Neural crest cell (in vitro differentiated cells): ENCODE results near the gene ADAMTS5. TPM values are rescaled to one million over a fixed set of nuclear protein-coding genes. Genes with fewer than 3 reads are reported as not detected.

Experiments used
- DNase-seq: peaks from one replicate; pipeline ENCODE4 v3.0.0; 2021; ENCODE audit warnings: low read depth, mixed read lengths, low spot score
- H3K27ac Mint-ChIP-seq: one replicate; pipeline ENCODE4 v1.8.0; 2021; ENCODE audit warnings: mild to moderate bottlenecking, mixed read lengths; ENCODE audit not compliant: unreplicated experiment
- H3K27me3 Mint-ChIP-seq: 2 replicates; pipeline ENCODE4 v1.8.0; 2021; ENCODE audit warnings: low read depth, mild to moderate bottlenecking, mixed read lengths
- H3K36me3 Mint-ChIP-seq: 2 replicates; pipeline ENCODE4 v1.8.0; 2021; ENCODE audit warnings: low read depth, mild to moderate bottlenecking, mixed read lengths
- H3K4me1 Mint-ChIP-seq: 2 replicates; pipeline ENCODE4 v1.8.0; 2021; ENCODE audit warnings: mixed read lengths
- H3K4me3 Mint-ChIP-seq: one replicate; pipeline ENCODE4 v1.8.0; 2021; ENCODE audit warnings: mild to moderate bottlenecking, mixed read lengths
- H3K9me3 Mint-ChIP-seq: 2 replicates; pipeline ENCODE4 v1.8.0; 2021; ENCODE audit warnings: mixed read lengths
- CTCF ChIP-seq: fragments of 200-600 bp; sonication (generic); conservative IDR thresholded peaks from 2 replicates; pipeline ENCODE4 v1.5.0; 2021; ENCODE audit warnings: antibody characterized with exemption, mild to moderate bottlenecking
- total RNA-seq: library from RNA; stranded (reverse); gene quantifications from 2 replicates; pipeline ENCODE4 v1.2.1, GENCODE V29; 2021

The ADAMTS5 gene
- total RNA-seq, 1 donor from 2014 or later = 0.40 TPM

GRCh38 chr21:26956813-26957212 is 10.1 kb downstream of the ADAMTS5 start:
- TF ChIP-seq CTCF = no peak
- H3K9me3 Mint-ChIP-seq = no peaks in the 10 kb centered on the region
- H3K36me3 Mint-ChIP-seq = no peaks in the 10 kb centered on the region
- H3K27me3 Mint-ChIP-seq = peaks cover 5% of the 10 kb centered on the region
- H3K4me3 Mint-ChIP-seq = no peak overlapping the region
- peaks cover 4% of the 10 kb centered on the region for H3K4me1 Mint-ChIP-seq
- DNase-seq = no peak
- H3K27ac Mint-ChIP-seq = no peak overlapping the region

- Mint-ChIP-seq H3K27ac (no peak overlapping the region), H3K9me3 (no peaks in the 10 kb centered on the region), H3K4me1 (peaks cover 4% of the 10 kb centered on the region), H3K27me3 (peaks cover under 1% of the 10 kb centered on the region), H3K4me3 (no peak overlapping the region), H3K36me3 (no peaks in the 10 kb centered on the region)
- DNase-seq = no peak
- TF ChIP-seq CTCF = no peak
Measured at GRCh38 chr21:26956216-26956615, 10.7 kb downstream of the ADAMTS5 start.

GRCh38 chr21:26954662-26955121 is 12.2 kb downstream of the ADAMTS5 start:
- Mint-ChIP-seq H3K4me3 (no peak overlapping the region), H3K36me3 (no peaks in the 10 kb centered on the region), H3K4me1 (peaks cover 4% of the 10 kb centered on the region), H3K27ac (no peak overlapping the region), H3K9me3 (no peaks in the 10 kb centered on the region), H3K27me3 (no peaks in the 10 kb centered on the region)
- DNase-seq = no peak
- no peak for TF ChIP-seq CTCF

- no peaks in the 10 kb centered on the region for H3K27me3 Mint-ChIP-seq
- no peaks in the 10 kb centered on the region for H3K36me3 Mint-ChIP-seq
- H3K4me1 Mint-ChIP-seq = peaks cover 4% of the 10 kb centered on the region
- no peak for TF ChIP-seq CTCF
- H3K4me3 Mint-ChIP-seq = no peak overlapping the region
- DNase-seq = no peak
- H3K27ac Mint-ChIP-seq = no peak overlapping the region
- no peaks in the 10 kb centered on the region for H3K9me3 Mint-ChIP-seq
Measured at GRCh38 chr21:26952374-26953066, 14.4 kb downstream of the ADAMTS5 start.

GRCh38 chr21:26949830-26950229 is 17.1 kb downstream of the ADAMTS5 start:
- no peaks in the 10 kb centered on the region for H3K36me3 Mint-ChIP-seq
- no peak for DNase-seq
- H3K4me3 Mint-ChIP-seq = no peak overlapping the region
- H3K27ac Mint-ChIP-seq = no peak overlapping the region
- no peaks in the 10 kb centered on the region for H3K9me3 Mint-ChIP-seq
- peaks cover 20% of the 10 kb centered on the region for H3K4me1 Mint-ChIP-seq
- no peaks in the 10 kb centered on the region for H3K27me3 Mint-ChIP-seq
- no peak for TF ChIP-seq CTCF
